Endothelial cell (in vitro differentiated cells): ENCODE data around the gene RTN4R. TPM values are rescaled to one million over a fixed set of nuclear protein-coding genes. Genes with fewer than 3 reads are reported as not detected.
A peak's percentile ranks its signal among the peaks of the same experiment; 100 is the strongest.
"Not testable (repeated sequence)": the region's sequence is repeated elsewhere in the genome, so short reads cannot be mapped to it uniquely, and the experiment has no call there.

Source experiments
- DNase-seq: peaks from one replicate; pipeline ENCODE4 v3.0.0; 2021; ENCODE audit warnings: low spot score
- H3K27ac Mint-ChIP-seq: one replicate; pipeline ENCODE4 v1.8.0; 2021; ENCODE audit warnings: mixed read lengths, inconsistent platforms; ENCODE audit not compliant: unreplicated experiment
- H3K27me3 Mint-ChIP-seq: one replicate; pipeline ENCODE4 v1.8.0; 2021; ENCODE audit warnings: mild to moderate bottlenecking, moderate library complexity, mixed read lengths, inconsistent platforms; ENCODE audit not compliant: unreplicated experiment
- H3K36me3 Mint-ChIP-seq: one replicate; pipeline ENCODE4 v1.8.0; 2021; ENCODE audit warnings: mild to moderate bottlenecking, low read depth, mixed read lengths, inconsistent platforms; ENCODE audit not compliant: unreplicated experiment
- H3K4me1 Mint-ChIP-seq: one replicate; pipeline ENCODE4 v1.8.0; 2021; ENCODE audit warnings: mild to moderate bottlenecking, mixed read lengths, inconsistent platforms; ENCODE audit not compliant: unreplicated experiment
- H3K4me3 Mint-ChIP-seq: one replicate; pipeline ENCODE4 v1.8.0; 2021; ENCODE audit warnings: mild to moderate bottlenecking, mixed read lengths, inconsistent platforms; ENCODE audit not compliant: unreplicated experiment
- H3K9me3 Mint-ChIP-seq: one replicate; pipeline ENCODE4 v1.8.0; 2021; ENCODE audit warnings: mixed read lengths, inconsistent platforms; ENCODE audit not compliant: unreplicated experiment
- total RNA-seq: library from RNA; stranded (reverse); fragmentation: NEBNext Ultra II Directional; extraction: Animal tissue kit (Norgen Biotek cat#: 25700); gene quantifications from one replicate; pipeline ENCODE4 v1.2.1, GENCODE V29; 2021; ENCODE audit not compliant: unreplicated experiment
- TF ChIP-seq, protein P1 (sequence below): fragments of 200-600 bp; sonication (generic); IDR thresholded peaks from one replicate; pipeline ENCODE4 v1.5.0; 2021; ENCODE audit warnings: antibody characterized with exemption; ENCODE audit not compliant: unreplicated experiment

RTN4R gene
- total RNA-seq, 1 donor from 2014 or later, result 19.0 TPM

DNA sequence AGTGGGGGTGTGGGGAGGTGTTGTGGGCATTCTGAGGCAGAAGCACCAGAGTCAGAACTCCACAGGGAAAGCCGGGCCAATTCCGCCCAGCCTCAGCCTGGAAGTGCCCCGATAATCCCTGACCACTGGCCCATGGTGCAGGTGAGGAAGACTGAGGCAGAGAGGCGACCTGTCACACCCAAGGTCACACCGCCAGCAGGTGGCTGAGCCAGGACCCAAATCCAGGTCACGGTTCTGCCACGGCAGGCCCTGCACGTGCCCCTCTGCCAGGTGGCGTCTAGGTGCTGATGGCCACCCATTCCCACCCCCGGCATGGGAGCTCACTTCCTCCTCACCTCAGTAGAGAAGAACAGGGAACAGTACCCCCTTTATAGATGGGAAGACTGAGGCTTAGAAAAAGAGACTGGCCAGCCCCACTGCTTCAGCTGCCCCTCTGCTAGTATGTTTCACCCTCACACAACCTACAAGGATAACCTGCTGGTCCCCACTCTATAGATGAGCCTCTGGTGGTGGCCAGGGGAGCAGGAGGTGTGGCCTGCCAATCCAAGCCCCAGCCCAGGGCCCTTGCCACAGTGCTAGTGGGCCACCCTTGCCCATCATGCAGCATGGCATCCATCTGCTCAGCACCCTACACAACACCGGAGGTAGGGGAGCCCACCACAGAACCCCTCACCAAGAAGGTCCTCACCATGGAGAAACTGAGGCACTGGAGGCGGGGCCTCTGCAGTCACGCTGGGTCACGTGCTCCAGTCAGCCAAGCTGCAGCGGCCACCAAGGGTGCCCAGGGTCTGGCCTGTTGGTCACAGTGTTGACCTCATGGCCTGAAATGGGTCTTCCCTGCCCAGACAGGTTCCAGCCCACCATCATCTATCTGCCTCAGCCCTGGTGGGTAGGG is 2.1 kb downstream of the RTN4R start:
- not testable (repeated sequence) for H3K4me1 Mint-ChIP-seq, H3K36me3 Mint-ChIP-seq, H3K9me3 Mint-ChIP-seq, DNase-seq, H3K27ac Mint-ChIP-seq, H3K27me3 Mint-ChIP-seq
- H3K4me3 Mint-ChIP-seq, result peak overlapping the region; percentile 65

DNA sequence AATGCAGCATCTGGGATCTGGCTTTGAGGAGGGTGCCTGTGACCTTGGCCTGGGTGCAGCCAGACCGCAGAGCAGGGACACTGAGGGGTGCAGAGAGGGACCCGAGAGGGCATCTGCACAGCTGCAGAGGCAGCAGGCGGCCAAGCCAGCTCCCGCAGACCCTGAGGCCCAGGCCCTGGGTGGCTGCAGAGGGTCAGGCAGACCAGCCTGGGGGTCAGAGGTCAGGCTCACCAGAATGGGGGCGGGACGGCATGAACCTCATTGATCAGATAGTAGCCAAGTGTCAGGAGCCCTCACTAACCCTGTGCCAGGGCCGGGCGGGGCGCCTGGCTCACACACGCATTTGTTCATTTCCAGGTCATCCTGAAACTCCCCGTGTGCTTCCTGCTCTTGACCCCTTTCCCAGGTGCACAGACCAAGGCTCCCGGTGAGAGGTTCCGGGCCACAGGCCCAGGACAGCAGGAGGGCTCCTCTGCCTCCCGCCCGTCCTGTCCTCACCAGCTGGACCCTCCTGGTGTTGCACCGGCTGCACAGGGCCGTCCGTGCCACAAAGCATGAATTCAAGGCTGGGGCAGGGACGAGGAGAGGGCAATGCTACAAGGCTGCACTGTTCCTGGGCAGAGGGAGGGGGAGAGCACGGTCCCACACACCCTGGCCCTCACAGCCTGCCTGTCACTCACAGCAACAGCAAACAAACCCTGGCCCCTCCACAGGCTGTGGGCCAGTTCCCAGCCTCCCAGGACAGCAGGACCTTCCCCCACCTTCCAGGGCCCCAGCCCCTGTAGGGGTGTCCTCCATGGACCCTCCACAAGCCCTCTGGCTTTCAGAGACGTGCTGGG is 3.3 kb downstream of the RTN4R start:
- Mint-ChIP-seq H3K27ac (no peak overlapping the region), H3K4me3 (no peak overlapping the region), H3K9me3 (no peaks in the 10 kb centered on the region), H3K4me1 (peaks cover 3% of the 10 kb centered on the region), H3K27me3 (peaks cover 8% of the 10 kb centered on the region), H3K36me3 (no peaks in the 10 kb centered on the region)
- no peak for DNase-seq
- TF ChIP-seq, protein P1, sequence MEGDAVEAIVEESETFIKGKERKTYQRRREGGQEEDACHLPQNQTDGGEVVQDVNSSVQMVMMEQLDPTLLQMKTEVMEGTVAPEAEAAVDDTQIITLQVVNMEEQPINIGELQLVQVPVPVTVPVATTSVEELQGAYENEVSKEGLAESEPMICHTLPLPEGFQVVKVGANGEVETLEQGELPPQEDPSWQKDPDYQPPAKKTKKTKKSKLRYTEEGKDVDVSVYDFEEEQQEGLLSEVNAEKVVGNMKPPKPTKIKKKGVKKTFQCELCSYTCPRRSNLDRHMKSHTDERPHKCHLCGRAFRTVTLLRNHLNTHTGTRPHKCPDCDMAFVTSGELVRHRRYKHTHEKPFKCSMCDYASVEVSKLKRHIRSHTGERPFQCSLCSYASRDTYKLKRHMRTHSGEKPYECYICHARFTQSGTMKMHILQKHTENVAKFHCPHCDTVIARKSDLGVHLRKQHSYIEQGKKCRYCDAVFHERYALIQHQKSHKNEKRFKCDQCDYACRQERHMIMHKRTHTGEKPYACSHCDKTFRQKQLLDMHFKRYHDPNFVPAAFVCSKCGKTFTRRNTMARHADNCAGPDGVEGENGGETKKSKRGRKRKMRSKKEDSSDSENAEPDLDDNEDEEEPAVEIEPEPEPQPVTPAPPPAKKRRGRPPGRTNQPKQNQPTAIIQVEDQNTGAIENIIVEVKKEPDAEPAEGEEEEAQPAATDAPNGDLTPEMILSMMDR, result no peak

DNA sequence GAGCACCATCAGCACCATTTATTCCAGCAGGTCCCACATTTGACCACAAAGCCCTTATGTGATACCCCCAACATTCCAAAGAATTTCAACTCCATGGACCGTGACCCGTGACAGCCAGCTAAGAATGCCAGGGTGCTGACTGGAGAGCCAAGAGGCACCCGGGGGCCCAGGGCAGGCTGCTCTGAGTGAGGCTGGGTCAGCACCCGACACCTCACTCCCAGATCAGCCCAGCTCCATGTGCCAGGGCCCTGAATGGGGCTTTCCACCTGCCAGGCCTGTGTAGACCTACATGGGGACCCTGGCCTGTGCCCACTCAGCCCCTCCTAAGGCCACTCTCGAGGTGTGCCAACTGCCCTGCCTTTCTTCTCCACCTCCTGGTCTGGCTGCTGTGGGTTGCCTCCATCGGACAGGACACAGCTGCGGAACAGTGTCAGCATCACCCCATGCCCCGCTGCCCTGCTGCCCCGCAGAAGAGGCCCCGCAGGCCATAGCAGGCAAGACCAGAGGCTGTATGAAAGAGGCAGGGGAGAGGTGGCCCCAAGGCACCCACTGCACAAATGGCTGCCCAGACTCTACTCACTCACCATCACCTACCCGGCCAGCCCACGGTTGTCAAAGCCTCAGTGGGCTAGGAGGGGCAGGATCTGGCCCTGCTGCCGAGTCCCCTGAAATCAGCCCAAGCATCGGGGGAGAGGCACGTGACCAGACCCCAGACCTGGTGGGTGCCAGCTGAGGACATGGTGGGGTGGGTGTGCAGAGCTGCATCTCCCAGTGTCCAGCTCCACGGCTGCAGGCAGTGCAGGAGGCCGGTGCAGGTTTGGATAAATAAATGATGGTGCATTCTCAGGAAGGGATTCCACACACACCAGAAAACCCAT is 4.5 kb downstream of the RTN4R start:
- H3K9me3 Mint-ChIP-seq, H3K27me3 Mint-ChIP-seq, DNase-seq, H3K27ac Mint-ChIP-seq, H3K36me3 Mint-ChIP-seq, H3K4me3 Mint-ChIP-seq, H3K4me1 Mint-ChIP-seq: not testable (repeated sequence)

DNA sequence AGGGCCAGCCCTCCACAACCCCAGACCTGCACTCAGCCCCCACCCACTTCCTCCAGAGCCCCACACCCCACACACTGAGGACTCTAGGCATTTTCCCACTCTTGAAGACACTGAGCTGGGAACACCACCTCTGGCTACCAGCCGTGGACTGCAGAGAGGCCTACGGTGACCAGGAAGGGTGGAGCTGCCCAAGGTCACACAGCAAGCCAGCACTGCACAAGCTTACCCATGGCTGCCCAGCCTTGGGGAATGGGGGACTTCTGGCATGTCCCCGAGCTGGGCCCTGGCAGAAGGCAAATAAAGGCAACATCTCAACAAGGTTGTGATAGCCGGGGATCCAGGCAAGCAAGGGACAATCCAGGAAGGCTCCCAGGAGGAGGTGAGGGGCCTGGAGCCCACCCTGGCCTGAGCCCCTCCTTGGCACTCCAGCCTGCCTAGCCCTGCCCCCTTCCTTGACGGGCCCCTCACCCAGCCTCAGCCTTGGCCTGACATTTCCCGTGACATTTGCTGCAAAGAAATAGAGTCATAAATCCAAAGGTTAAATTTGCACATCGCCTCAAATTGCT is 5.5 kb downstream of the RTN4R start:
- H3K4me1 Mint-ChIP-seq, result peaks cover 3% of the 10 kb centered on the region
- no peak for DNase-seq
- H3K36me3 Mint-ChIP-seq, result no peaks in the 10 kb centered on the region
- H3K4me3 Mint-ChIP-seq, result no peak overlapping the region
- peaks cover 8% of the 10 kb centered on the region for H3K27me3 Mint-ChIP-seq
- TF ChIP-seq, protein P1, result no peak
- no peak overlapping the region for H3K27ac Mint-ChIP-seq
- no peaks in the 10 kb centered on the region for H3K9me3 Mint-ChIP-seq

DNA sequence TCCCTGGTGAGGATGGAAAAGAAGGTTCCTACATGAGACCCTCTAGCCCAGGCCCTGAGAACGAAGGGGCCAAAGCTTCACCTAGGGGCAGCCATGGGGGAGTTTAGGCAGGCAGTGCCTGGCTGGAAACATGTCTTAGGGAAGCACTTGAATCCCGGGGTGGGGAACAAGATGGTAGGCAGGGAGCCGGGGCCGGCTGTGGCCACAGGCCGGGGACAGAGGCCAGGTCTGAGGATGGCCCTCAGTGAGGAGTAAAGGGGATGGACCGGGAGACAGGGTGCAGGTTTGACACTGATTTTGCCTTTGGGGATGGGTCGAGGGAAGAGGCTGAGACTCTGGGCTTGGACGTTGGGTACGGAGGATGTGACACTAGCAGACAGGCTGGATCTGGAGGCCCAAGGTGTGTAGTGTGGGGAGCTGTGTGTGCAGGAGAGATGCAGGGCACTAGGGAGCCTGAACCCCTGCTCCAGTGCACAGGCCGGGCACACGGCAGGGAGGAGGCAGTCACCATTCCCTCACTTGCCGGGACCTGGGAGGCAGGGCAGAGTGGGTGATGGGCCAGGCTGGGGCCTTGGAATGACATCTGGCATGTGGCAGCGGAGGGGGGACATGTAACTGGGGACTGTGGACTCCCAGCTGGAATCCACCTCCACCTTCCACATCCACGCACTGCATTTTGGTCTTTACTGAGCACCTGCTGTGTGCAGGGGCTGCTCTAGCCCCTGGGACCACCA is 6.1 kb downstream of the RTN4R start:
- Mint-ChIP-seq H3K9me3 (no peaks in the 10 kb centered on the region), H3K4me1 (peaks cover 3% of the 10 kb centered on the region), H3K27me3 (peaks cover 8% of the 10 kb centered on the region), H3K27ac (no peak overlapping the region), H3K36me3 (no peaks in the 10 kb centered on the region), H3K4me3 (no peak overlapping the region)
- TF ChIP-seq, protein P1, result no peak
- no peak for DNase-seq
